Esophagus squamous epithelium (tissue), 5 donors: ENCODE measurements around the gene BMF. TPM values are rescaled to one million over a fixed set of nuclear protein-coding genes. Genes with fewer than 3 reads are reported as not detected.
"Not testable (repeated sequence)": the region's sequence is repeated elsewhere in the genome, so short reads cannot be mapped to it uniquely, and the experiment has no call there.

Experiments
- DNase-seq: peaks from one replicate; lab custom pipeline; 2025; lab: John Stamatoyannopoulos, UW
- H3K27ac ChIP-seq, 4 donors: fragments of 200-600 bp; sonication (generic); one replicate each; pipeline ENCODE4 v1.5.1; 2016 to 2019; ENCODE audit warnings: mild to moderate bottlenecking in 1 of 4
- H3K27me3 ChIP-seq, 4 donors: fragments of 200-600 bp; sonication (generic); 1 replicate in 3 of 4; 2 replicates in 1 of 4; pipeline versions ENCODE4 v1.5.1 to v1.6.0; 2017 to 2021; ENCODE audit warnings: antibody characterized with exemption in 1 of 4
- H3K36me3 ChIP-seq, 3 donors: fragments of 200-600 bp; sonication (generic); one replicate each; pipeline ENCODE4 v1.5.1; 2016 to 2019
- H3K4me1 ChIP-seq, 3 donors: fragments of 200-600 bp; sonication (generic); one replicate each; pipeline ENCODE4 v1.5.1; 2017 to 2019
- H3K4me3 ChIP-seq, 4 donors: fragments of 200-600 bp; sonication (generic); 1 replicate in 3 of 4; 2 replicates in 1 of 4; pipeline ENCODE4 v1.5.1; 2016 to 2019; ENCODE audit warnings: mild to moderate bottlenecking in 2 of 4, moderate library complexity in 1 of 4
- H3K9me3 ChIP-seq, 3 donors: fragments of 200-600 bp; sonication (generic); one replicate each; pipeline ENCODE4 v1.5.1; 2016 to 2019
- CTCF ChIP-seq, 6 experiments: fragments of 450-650 bp in 4 of 6; fragments of 200-600 bp in 2 of 6; sonication (generic) in 2 of 6; IDR thresholded peaks; one replicate each; pipeline ENCODE4 v1.5.1; 2016 to 2019; ENCODE audit warnings: antibody characterized with exemption in 6 of 6, mild to moderate bottlenecking in 4 of 6, moderate library complexity in 4 of 6
- POLR2A ChIP-seq, 4 donors: fragments of 450-650 bp; IDR thresholded peaks; one replicate each; pipeline ENCODE4 v1.6.1; 2017; ENCODE audit warnings: antibody characterized with exemption in 4 of 4, mild to moderate bottlenecking in 4 of 4, moderate library complexity in 3 of 4
- WGBS, 2 donors: methylation state at CpG; one replicate each; pipeline ENCODE4 v1.1.5; 2018; 5-methylcytosine and 5-hydroxymethylcytosine counted together
- intact Hi-C: fragments of 100-400 bp; cut with DNase I; formaldehyde crosslinking; loops from one replicate; pipeline ENCODE4 v1.15.0; 2022
- total RNA-seq, 4 donors: library from RNA; depleted of rRNA; stranded (reverse); fragments of >200 nt; gene quantifications; one replicate each; pipeline ENCODE4 v1.1.0, GENCODE V29; 2016
- donor health status: DM: yes; HTN: yes; CAD: no.

The BMF gene
- total RNA-seq, 4 donors from 2014 or later: 0.31 to 4.4 (median 1.4) TPM

GRCh38 chr15:40130799-40131502 is 22.3 kb upstream of the BMF start:
- no peak for DNase-seq
- intact Hi-C loops: no loop called here
- H3K9me3 ChIP-seq: no peaks in the 10 kb centered on the region
- WGBS, 2 donors: 80 to 82% methylated on average over 19 of the region's 19 CpGs
- H3K27ac ChIP-seq: no peak overlapping the region
- no peaks in the 10 kb centered on the region for H3K4me1 ChIP-seq
- H3K4me3 ChIP-seq: no peak overlapping the region
- H3K36me3 ChIP-seq: no peaks in the 10 kb centered on the region
- TF ChIP-seq CTCF (IDR thresholded peaks at IDR 0.05) (no peak), POLR2A (IDR thresholded peaks at IDR 0.05) (no peak)
- peaks cover 0 to 42% (median 0%) of the 10 kb centered on the region in 4 donors for H3K27me3 ChIP-seq

- TF ChIP-seq CTCF (IDR thresholded peaks at IDR 0.05) (no peak), POLR2A (IDR thresholded peaks at IDR 0.05) (no peak)
- intact Hi-C loops: no loop called here
- no peak overlapping the region for H3K27ac ChIP-seq
- 69 to 70% methylated on average over 5 of the region's 5 CpGs for WGBS, 2 donors
- H3K4me3 ChIP-seq: no peak overlapping the region
- H3K36me3 ChIP-seq: no peaks in the 10 kb centered on the region
- peaks cover 0 to 2% (median 0%) of the 10 kb centered on the region in 3 donors for H3K4me1 ChIP-seq
- peaks cover 0 to 42% (median 0%) of the 10 kb centered on the region in 4 donors for H3K27me3 ChIP-seq
- no peaks in the 10 kb centered on the region for H3K9me3 ChIP-seq
- DNase-seq: no peak
These were observed 21.4 kb upstream of the BMF start for GRCh38 chr15:40130118-40130517.

GRCh38 chr15:40128766-40129660 is 20.3 kb upstream of the BMF start:
- H3K27ac ChIP-seq: no peak overlapping the region
- no peaks in the 10 kb centered on the region for H3K9me3 ChIP-seq
- H3K27me3 ChIP-seq: peaks cover 0 to 42% (median 0%) of the 10 kb centered on the region in 4 donors
- no peak overlapping the region for H3K4me3 ChIP-seq
- H3K36me3 ChIP-seq: no peaks in the 10 kb centered on the region
- WGBS, 2 donors: 79 to 80% methylated on average over 26 to 27 of the region's 27 CpGs
- TF ChIP-seq POLR2A (IDR thresholded peaks at IDR 0.05) (no peak), CTCF (IDR thresholded peaks at IDR 0.05) (no peak)
- DNase-seq: no peak
- H3K4me1 ChIP-seq: peaks cover 0 to 8% (median 0%) of the 10 kb centered on the region in 3 donors
- intact Hi-C loops: no loop called here

GRCh38 chr15:40125950-40126349 is 17.3 kb upstream of the BMF start:
- no peak for TF ChIP-seq POLR2A (IDR thresholded peaks at IDR 0.05)
- no peak for TF ChIP-seq CTCF (IDR thresholded peaks at IDR 0.05)
- Histone ChIP-seq H3K9me3 (no peaks in the 10 kb centered on the region), H3K4me1 (peaks cover 0 to 8% (median 0%) of the 10 kb centered on the region in 3 donors), H3K27ac (no peak overlapping the region), H3K4me3 (no peak overlapping the region), H3K36me3 (no peaks in the 10 kb centered on the region), H3K27me3 (peaks cover 0 to 30% (median 0%) of the 10 kb centered on the region in 4 donors)
- intact Hi-C loops: no loop called here
- 85 to 86% methylated on average over 7 of the region's 7 CpGs for WGBS, 2 donors
- DNase-seq: no peak

- 41 to 57% methylated on average over 3 to 4 of the region's 5 CpGs for WGBS, 2 donors
- H3K36me3 ChIP-seq, H3K4me3 ChIP-seq, intact Hi-C loops, DNase-seq, H3K4me1 ChIP-seq, H3K9me3 ChIP-seq, H3K27ac ChIP-seq: not testable (repeated sequence)
- peaks cover 0 to 28% (median 0%) of the 10 kb centered on the region in 4 donors for H3K27me3 ChIP-seq
These were observed 16.2 kb upstream of the BMF start for GRCh38 chr15:40124807-40125285.

- WGBS, 2 donors: 52 to 67% methylated on average over 2 to 3 of the region's 3 CpGs
- H3K4me3 ChIP-seq, H3K27ac ChIP-seq, intact Hi-C loops, H3K36me3 ChIP-seq, H3K4me1 ChIP-seq, DNase-seq, H3K9me3 ChIP-seq: not testable (repeated sequence)
- peaks cover 0 to 23% (median 0%) of the 10 kb centered on the region in 4 donors for H3K27me3 ChIP-seq
These were observed 15.7 kb upstream of the BMF start for GRCh38 chr15:40124333-40124732.

GRCh38 chr15:40123863-40124262 is 15.2 kb upstream of the BMF start:
- H3K36me3 ChIP-seq, H3K27ac ChIP-seq, intact Hi-C loops, DNase-seq, H3K9me3 ChIP-seq, H3K4me1 ChIP-seq, H3K4me3 ChIP-seq: not testable (repeated sequence)
- 83 to 94% methylated on average over 3 to 4 of the region's 5 CpGs for WGBS, 2 donors
- peaks cover 0 to 19% (median 0%) of the 10 kb centered on the region in 4 donors for H3K27me3 ChIP-seq

GRCh38 chr15:40122989-40123388 is 14.3 kb upstream of the BMF start:
- DNase-seq, H3K27ac ChIP-seq: not testable (repeated sequence)
- H3K27me3 ChIP-seq: peaks cover 0 to 11% (median 0%) of the 10 kb centered on the region in 4 donors

More at GRCh38 chr15:40122989-40123388, 14.3 kb upstream of the BMF start:
- H3K36me3 ChIP-seq, intact Hi-C loops, H3K9me3 ChIP-seq, H3K4me3 ChIP-seq, H3K4me1 ChIP-seq: not testable (repeated sequence)
- 71 to 100% methylated on average over 1 of the region's 1 CpG for WGBS, 2 donors
